Activated CD4-positive, alpha-beta memory T cell treated with anti-CD3 and anti-CD28 coated beads for 36 hours (primary cell): ENCODE data around the gene ABCC1. TPM values are rescaled to one million over a fixed set of nuclear protein-coding genes. Genes with fewer than 3 reads are reported as not detected.
"Not testable (repeated sequence)": the region's sequence is repeated elsewhere in the genome, so short reads cannot be mapped to it uniquely, and the experiment has no call there.

ENCODE experiments used
- CTCF ChIA-PET: fragments of 350-600 bp; sonication (Branson Sonifier 250); formaldehyde crosslinking; loops from one replicate; lab custom pipeline; 2021; ENCODE audit warnings: antibody characterized with exemption, inconsistent platforms; lab: Charles Lee
- POLR2A ChIA-PET: fragments of 350-600 bp; sonication (Branson Sonifier 250); formaldehyde crosslinking; loops from one replicate; lab custom pipeline; 2021; ENCODE audit warnings: antibody characterized with exemption; lab: Charles Lee
- DNase-seq: peaks from one replicate; pipeline ENCODE4 v3.0.0-alpha.2; 2020
- H3K27ac Mint-ChIP-seq: one replicate; pipeline ENCODE4 v1.8.0; 2021; ENCODE audit warnings: mixed read lengths
- H3K27me3 Mint-ChIP-seq: one replicate; pipeline ENCODE4 v1.8.0; 2021; ENCODE audit warnings: mixed read lengths
- H3K36me3 Mint-ChIP-seq: one replicate; pipeline ENCODE4 v1.8.0; 2021; ENCODE audit warnings: mixed read lengths
- H3K4me1 Mint-ChIP-seq: one replicate; pipeline ENCODE4 v1.8.0; 2021; ENCODE audit warnings: low read depth, mixed read lengths
- H3K4me3 Mint-ChIP-seq: one replicate; pipeline ENCODE4 v1.8.0; 2021; ENCODE audit warnings: mild to moderate bottlenecking, mixed read lengths
- H3K9me3 Mint-ChIP-seq: one replicate; pipeline ENCODE4 v1.8.0; 2021; ENCODE audit warnings: mixed read lengths
- intact Hi-C: fragments of 100-400 bp; cut with micrococcal nuclease; formaldehyde crosslinking; loops from one replicate; pipeline ENCODE4 v1.15.1; 2023
- total RNA-seq, 2 experiments: library from RNA; stranded (reverse); gene quantifications; one replicate each; pipeline ENCODE4 v1.2.3, GENCODE V29; 2021

Gene ABCC1
- total RNA-seq = 10 to 100 TPM; 49.1 to 50.3 TPM

DNA sequence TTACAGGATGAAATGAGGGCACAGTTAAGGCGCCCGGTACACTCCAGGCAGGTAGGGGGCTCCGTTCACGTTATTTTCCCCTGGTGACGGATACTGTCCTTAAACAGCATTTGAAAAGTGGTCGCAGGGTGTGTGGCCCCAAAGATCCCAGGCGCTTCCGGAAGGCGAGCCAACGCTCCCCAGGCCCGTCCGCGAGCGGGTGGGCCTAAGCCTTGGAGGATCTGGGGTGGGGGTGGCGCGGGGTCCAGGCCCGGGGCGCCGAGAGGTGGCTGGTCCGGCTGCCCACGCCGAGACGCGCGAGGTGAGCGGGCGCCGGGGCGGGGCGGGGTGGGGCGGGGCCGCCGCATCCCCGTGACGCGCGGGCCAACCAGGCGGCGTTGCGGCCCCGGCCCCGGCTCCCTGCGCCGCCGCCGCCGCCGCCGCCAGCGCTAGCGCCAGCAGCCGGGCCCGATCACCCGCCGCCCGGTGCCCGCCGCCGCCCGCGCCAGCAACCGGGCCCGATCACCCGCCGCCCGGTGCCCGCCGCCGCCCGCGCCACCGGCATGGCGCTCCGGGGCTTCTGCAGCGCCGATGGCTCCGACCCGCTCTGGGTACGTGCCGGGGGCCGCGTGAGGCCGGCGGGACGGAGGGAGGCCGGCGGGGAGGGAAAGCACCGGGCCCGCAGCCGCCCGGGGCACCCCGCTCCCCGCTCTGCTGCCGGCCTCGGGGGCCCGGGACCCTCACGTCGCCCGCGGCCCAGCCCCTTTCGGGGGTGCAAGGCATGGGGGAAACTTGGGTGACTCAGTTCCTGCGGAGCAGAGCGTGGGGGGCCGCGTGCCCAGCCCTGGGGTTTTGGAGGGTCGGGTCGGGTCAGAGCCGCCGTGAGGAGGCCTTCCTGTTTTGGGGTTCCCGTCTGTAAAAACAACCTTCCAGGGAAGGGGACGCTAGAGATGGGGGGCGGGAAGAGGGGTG lies at the start of gene ABCC1:
ABCC1 (plus strand) TSS at position 407 of the 951 bp plus-strand sequence; CDS start at position 543, 136 bp downstream.
- DNase-seq = peak; percentile 60
- H3K4me3 Mint-ChIP-seq = peak within 1 kb of the TSS; percentile 99
- H3K4me1 Mint-ChIP-seq = peaks cover 50% of the 10 kb centered on the region
- no peaks in the 10 kb centered on the region for H3K27me3 Mint-ChIP-seq
- CTCF ChIA-PET = interaction anchor here (2.5 kb wide), 1 partner anchor 10 kb away, joined by 12 read pairs; no protein-coding TSS in a partner anchor
- no peaks in the 10 kb centered on the region for H3K9me3 Mint-ChIP-seq
- intact Hi-C loops = loop anchor here (1.0 kb wide), 1 partner anchor 76 kb away; no protein-coding TSS in a partner anchor
- H3K36me3 Mint-ChIP-seq = peaks cover 12% of the 10 kb centered on the region
- peak within 1 kb of the TSS; percentile 96 for H3K27ac Mint-ChIP-seq
- POLR2A ChIA-PET = interaction anchor here (1.1 to 2.7 kb wide), 3 partner anchors 61 to 84 kb away, joined by 3 to 16 read pairs (median 4); partner anchors contain the start of gene CEP20

DNA sequence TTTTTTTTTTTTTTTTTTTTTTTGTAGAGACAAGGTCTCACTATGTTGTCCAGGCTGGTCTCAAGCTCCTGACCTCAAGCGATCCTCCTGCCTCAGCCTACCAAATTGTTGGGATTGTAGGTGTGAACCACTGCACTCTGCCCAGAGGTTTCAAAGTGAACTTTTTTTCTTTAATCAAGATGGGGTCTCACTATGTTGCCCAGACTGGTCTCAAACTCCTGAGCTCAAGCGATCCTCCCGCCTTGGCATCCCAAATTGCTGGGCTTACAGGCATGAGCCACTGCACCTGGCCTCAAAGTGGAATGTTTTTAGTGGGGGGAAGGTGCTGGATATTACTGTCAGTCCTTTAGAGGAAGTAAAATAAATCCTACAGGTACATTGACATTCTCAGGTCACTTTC lies 49.1 kb upstream of the ABCC1 start:
- Mint-ChIP-seq H3K36me3 (no peaks in the 10 kb centered on the region), H3K4me1 (peaks cover 25% of the 10 kb centered on the region), H3K4me3 (no peak overlapping the region), H3K27me3 (no peaks in the 10 kb centered on the region), H3K9me3 (no peaks in the 10 kb centered on the region), H3K27ac (no peak overlapping the region)
- DNase-seq = no peak
- ChIA-PET CTCF (interaction anchor here (3.5 kb wide), 1 partner anchor 12 kb away, joined by 15 read pairs; the partner anchor contains the start of gene CEP20), POLR2A (no interaction called here)
- intact Hi-C loops = no loop called here

DNA sequence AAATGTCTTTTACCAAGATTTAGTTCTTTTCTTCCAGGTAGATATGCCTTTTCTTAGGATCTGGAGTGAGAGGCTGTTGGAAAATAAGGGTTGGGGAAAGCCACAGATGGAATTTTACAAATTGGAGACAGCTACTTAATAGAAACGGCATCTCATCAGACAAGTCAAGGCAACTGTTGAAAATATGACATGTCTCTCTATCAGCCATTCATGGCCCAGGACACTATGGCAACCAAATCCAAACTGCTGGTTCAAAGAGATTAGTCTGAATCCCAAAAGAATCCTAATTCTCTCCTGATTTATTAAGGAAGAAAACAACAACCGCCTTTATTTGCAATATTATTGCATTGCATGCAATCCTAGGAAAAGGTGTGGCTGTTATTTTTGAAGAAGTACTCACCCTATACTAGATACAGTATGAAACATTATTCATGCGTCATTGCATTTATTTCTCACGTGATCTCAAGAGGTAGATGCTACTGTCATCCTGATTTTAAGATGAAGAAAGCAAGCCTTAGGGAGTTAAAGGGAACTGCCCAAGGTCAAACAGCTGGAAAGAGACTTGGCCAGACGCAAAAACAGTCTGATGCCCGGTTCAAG lies 48.4 kb upstream of the ABCC1 start:
- intact Hi-C loops = no loop called here
- Mint-ChIP-seq H3K4me1 (peaks cover 25% of the 10 kb centered on the region), H3K9me3 (no peaks in the 10 kb centered on the region), H3K27me3 (no peaks in the 10 kb centered on the region), H3K4me3 (no peak overlapping the region), H3K36me3 (no peaks in the 10 kb centered on the region), H3K27ac (no peak overlapping the region)
- DNase-seq = no peak
- POLR2A ChIA-PET = no interaction called here
- CTCF ChIA-PET = no interaction called here

DNA sequence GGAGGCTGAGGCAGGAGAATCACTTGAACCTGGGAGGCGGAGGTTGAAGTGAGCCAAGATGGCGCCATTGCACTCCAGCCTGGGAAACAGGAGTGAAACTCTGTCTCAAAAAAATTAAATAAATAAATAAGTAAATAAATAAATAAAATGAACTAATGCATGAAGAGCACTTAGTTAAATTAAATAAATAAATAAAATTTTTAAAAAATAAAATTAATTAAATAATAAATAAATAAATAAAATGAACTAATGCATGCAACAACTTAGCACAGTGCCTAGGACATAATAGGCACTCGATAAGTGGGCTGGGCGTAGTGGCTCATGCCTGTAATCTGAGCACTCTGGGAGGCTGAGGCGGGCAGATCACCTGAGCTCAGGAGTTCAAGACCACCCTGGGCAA lies 45.5 kb upstream of the ABCC1 start:
- Mint-ChIP-seq H3K27me3 (no peaks in the 10 kb centered on the region), H3K36me3 (no peaks in the 10 kb centered on the region), H3K27ac (no peak overlapping the region), H3K9me3 (peaks cover 2% of the 10 kb centered on the region), H3K4me3 (no peak overlapping the region), H3K4me1 (peaks cover 11% of the 10 kb centered on the region)
- ChIA-PET CTCF (no interaction called here), POLR2A (no interaction called here)
- no peak for DNase-seq
- intact Hi-C loops = no loop called here

DNA sequence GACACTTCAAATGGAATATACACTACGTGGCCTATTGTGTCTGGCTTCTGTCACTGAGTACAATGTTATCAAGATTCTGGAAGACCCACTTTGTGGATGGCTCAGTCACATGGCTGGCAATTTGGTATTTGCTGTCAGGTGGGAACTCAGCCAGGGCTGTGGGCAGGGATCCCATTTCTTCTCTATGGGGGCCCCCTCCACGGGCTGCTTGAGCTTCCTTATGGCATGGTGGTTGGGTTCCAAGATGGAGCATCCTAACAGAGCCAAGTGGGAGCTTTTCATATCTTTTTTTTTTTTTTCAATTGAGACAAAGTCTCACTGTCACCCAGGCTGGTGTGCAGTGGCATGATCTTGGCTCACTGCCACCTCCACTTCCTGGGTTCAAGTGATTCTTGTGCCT lies 43.0 kb upstream of the ABCC1 start:
- intact Hi-C loops = no loop called here
- no peaks in the 10 kb centered on the region for H3K36me3 Mint-ChIP-seq
- no peaks in the 10 kb centered on the region for H3K27me3 Mint-ChIP-seq
- no peak for DNase-seq
- CTCF ChIA-PET = no interaction called here
- peaks cover 5% of the 10 kb centered on the region for H3K4me1 Mint-ChIP-seq
- H3K4me3 Mint-ChIP-seq = no peak overlapping the region
- POLR2A ChIA-PET = no interaction called here
- H3K9me3 Mint-ChIP-seq = peaks cover 2% of the 10 kb centered on the region
- H3K27ac Mint-ChIP-seq = no peak overlapping the region

DNA sequence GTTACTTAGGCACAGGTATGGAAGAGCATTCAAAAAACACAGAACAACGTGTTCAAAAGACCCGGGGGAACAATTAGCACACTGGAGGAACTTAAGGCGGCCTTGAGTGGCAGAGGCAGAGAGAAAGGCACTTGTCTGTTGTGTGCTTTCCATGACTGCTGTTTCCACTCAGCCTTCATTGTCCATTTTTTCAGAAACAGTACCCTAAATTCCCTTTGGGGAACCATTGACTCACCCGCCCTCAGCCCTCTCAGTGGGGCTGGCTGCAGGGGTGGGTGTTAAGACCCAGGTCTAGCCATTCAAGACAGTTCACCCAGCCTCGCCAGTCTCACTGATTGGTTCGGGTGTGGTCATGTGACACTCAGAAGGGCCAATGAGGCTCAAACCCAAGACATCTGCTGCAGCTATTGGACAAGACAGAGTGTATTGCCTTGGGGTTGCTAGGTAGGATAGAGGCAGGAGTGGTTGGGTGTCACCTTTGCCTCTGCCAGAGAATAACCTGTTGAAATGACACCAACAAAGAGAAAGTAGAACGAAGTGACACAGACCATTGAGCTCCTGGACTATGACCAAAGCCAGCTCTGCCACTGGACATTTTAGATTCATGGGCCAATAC lies 41.4 kb upstream of the ABCC1 start:
- H3K27ac Mint-ChIP-seq = no peak overlapping the region
- peak; percentile 59 for DNase-seq
- no peaks in the 10 kb centered on the region for H3K36me3 Mint-ChIP-seq
- ChIA-PET POLR2A (no interaction called here), CTCF (no interaction called here)
- H3K9me3 Mint-ChIP-seq = peaks cover 2% of the 10 kb centered on the region
- no peaks in the 10 kb centered on the region for H3K27me3 Mint-ChIP-seq
- intact Hi-C loops = no loop called here
- H3K4me3 Mint-ChIP-seq = no peak overlapping the region
- peaks cover 10% of the 10 kb centered on the region for H3K4me1 Mint-ChIP-seq

DNA sequence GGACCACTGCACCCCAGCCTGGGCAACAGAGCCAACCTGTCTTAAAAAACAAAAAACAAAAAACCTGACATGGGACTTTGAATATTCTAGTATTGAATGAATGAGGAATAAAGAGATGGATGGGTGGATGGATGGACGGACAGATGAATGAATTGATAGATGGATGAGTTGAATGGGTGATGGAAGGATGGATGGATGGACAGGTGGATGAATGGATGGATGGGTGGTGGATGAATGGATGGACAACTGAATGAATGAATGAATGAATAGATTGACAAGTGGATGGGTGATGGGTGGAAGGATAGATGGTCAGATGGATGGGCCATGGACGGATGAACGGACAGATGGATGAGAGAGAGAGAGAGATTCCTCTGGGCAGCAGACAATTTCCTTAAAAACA lies 38.2 kb upstream of the ABCC1 start:
- H3K36me3 Mint-ChIP-seq = no peaks in the 10 kb centered on the region
- no peak overlapping the region for H3K27ac Mint-ChIP-seq
- peaks cover 2% of the 10 kb centered on the region for H3K9me3 Mint-ChIP-seq
- H3K4me3 Mint-ChIP-seq = no peak overlapping the region
- peaks cover 14% of the 10 kb centered on the region for H3K4me1 Mint-ChIP-seq
- intact Hi-C loops = no loop called here
- CTCF ChIA-PET = no interaction called here
- DNase-seq = no peak
- no peaks in the 10 kb centered on the region for H3K27me3 Mint-ChIP-seq
- POLR2A ChIA-PET = no interaction called here

DNA sequence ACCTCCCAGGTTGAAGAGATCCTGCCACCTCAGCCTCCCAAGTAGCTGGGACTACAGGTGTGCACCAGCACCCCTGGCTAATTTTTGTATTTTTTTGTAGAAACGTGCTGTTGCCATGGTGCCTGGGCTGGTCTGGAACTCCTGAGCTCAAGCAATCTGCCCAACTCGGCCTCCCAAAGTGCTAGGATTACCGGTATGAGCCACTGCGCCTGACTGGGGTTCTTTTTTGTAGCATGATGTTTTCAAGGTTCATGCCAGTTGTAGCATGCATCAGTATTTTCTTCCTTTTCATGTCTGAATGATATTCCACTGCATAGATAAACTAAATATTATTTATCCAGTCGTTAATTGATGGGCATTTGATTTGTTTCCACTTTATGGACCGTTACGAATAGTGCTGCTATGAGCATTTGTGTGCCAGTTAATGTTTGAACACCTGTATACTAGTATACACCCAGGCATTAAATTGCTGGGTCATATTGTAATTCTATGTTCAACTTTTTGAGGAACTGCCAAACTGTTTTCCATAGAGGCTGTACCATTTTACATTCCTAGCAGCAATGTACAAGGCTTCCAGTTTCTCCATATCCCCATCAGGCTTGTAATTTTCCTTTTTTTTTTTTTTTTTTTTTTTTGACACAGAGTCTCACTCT lies 36.2 kb upstream of the ABCC1 start:
- H3K36me3 Mint-ChIP-seq = no peaks in the 10 kb centered on the region
- H3K4me1 Mint-ChIP-seq = peaks cover 12% of the 10 kb centered on the region
- intact Hi-C loops = no loop called here
- POLR2A ChIA-PET = no interaction called here
- no peaks in the 10 kb centered on the region for H3K27me3 Mint-ChIP-seq
- H3K4me3 Mint-ChIP-seq = no peak overlapping the region
- CTCF ChIA-PET = no interaction called here
- peak overlapping the region; percentile 7 for H3K27ac Mint-ChIP-seq
- H3K9me3 Mint-ChIP-seq = peaks cover under 1% of the 10 kb centered on the region
- DNase-seq = no peak

DNA sequence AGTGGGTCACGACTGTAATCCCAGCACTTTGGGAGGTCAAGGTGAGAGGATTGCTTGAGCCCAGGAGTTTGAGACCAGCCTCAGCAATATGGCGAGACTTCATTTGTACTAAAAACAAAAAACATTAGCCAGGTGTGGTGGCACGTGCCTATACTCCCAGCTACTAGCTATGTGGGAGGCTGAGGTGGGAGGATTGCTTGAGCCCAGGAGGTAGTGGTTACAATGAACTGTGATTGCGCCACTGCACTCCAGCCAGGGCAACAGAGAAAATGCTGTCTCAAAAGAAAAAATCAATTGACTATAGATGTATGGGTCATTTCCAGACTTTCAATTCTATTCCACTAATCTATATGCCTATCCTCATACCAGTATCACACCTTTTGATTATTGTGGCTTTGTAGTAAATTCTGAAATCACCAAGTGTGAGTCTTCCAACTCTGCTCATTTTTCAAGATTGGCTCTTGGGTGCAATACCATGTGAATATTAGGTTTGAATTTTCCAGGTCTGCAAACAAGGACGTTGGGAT lies 33.8 kb upstream of the ABCC1 start:
- ChIA-PET POLR2A (no interaction called here), CTCF (no interaction called here)
- H3K27ac Mint-ChIP-seq = no peak overlapping the region
- no peak overlapping the region for H3K4me3 Mint-ChIP-seq
- H3K27me3 Mint-ChIP-seq = no peaks in the 10 kb centered on the region
- peak; percentile 14 for DNase-seq
- intact Hi-C loops = no loop called here
- H3K36me3 Mint-ChIP-seq = no peaks in the 10 kb centered on the region
- H3K4me1 Mint-ChIP-seq = peaks cover 12% of the 10 kb centered on the region
- peaks cover 3% of the 10 kb centered on the region for H3K9me3 Mint-ChIP-seq

DNA sequence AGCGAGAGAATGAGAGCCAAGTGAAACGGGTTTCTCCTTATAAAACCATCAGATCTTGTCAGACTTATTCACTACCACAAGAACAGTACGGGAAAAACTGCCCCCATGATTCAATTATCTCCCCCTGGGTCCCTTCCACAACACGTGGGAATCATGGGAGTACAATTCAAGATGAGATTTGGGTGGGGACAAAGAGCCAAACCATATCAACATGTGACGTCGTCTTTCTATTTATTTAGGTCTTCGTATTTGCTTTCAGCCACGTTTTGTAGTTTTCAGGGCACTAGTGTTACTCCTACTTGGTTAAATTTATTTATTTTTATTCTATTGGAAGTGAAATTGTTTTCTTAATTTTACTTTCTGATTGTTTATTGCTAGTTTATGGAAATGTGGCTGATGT lies 33.1 kb upstream of the ABCC1 start:
- Mint-ChIP-seq H3K4me1 (peaks cover 10% of the 10 kb centered on the region), H3K27ac (no peak overlapping the region), H3K9me3 (peaks cover 3% of the 10 kb centered on the region), H3K4me3 (no peak overlapping the region), H3K36me3 (no peaks in the 10 kb centered on the region), H3K27me3 (no peaks in the 10 kb centered on the region)
- DNase-seq = no peak
- POLR2A ChIA-PET = no interaction called here
- CTCF ChIA-PET = no interaction called here
- intact Hi-C loops = no loop called here

DNA sequence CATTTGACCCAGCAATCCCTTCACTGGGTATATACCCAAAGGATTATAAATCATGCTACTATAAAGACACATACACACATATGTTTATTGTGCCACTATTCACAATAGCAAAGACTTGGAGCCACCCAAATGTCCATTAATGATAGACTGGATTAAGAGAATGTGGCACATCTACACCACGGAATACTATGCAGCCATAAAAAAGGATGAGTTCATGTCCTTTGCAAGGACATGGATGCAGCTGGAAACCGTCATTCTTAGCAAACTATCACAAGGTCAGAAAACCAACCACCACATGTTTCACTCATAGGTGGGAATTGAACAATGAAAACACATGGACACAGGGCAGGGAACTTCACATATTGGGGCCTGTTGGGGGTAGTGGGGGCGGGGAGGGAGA lies 31.1 kb upstream of the ABCC1 start:
- POLR2A ChIA-PET, H3K4me1 Mint-ChIP-seq, DNase-seq, H3K27ac Mint-ChIP-seq, H3K4me3 Mint-ChIP-seq, H3K36me3 Mint-ChIP-seq, H3K9me3 Mint-ChIP-seq, CTCF ChIA-PET, intact Hi-C loops, H3K27me3 Mint-ChIP-seq: not testable (repeated sequence)

DNA sequence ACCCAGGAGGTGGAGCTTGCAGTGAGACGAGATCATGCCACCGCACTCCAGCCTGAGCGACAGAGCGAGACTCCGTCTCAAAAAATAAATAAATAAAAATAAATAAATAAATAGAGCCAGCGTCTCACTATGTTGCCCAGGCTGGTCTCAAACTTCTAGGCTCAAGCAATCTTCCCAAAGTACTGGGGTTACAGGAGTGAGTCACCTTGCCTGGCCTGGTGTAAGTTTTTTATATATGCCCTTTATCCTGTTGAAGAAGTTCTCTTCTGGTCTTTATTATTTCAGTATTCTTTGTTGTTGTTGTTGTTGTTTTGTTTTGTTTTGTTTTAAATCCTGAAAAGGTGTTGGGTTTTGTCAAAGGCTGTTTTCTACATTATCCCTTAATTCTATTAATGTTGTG lies 30.1 kb upstream of the ABCC1 start:
- Mint-ChIP-seq H3K4me1 (no peaks in the 10 kb centered on the region), H3K36me3 (no peaks in the 10 kb centered on the region), H3K4me3 (no peak overlapping the region), H3K27me3 (no peaks in the 10 kb centered on the region), H3K9me3 (peaks cover 3% of the 10 kb centered on the region), H3K27ac (no peak overlapping the region)
- POLR2A ChIA-PET = no interaction called here
- no peak for DNase-seq
- CTCF ChIA-PET = no interaction called here
- intact Hi-C loops = no loop called here
